SU-DHL-6 (cell line): ENCODE measurements around the gene NPSR1.

Experiments used
- H2AFZ ChIP-seq: fragments of 200-600 bp; sonication (generic); 2 replicates; pipeline ENCODE4 v1.6.1; 2014; ENCODE audit warnings: low read depth, mild to moderate bottlenecking, moderate library complexity, mixed read lengths, antibody characterized with exemption, low read length; ENCODE audit not compliant: severe bottlenecking
- H3F3A ChIP-seq: fragments of 200-600 bp; shearing (Covaris generic); 2 replicates; pipeline ENCODE4 v1.6.0; 2016; ENCODE audit warnings: antibody characterized with exemption, mild to moderate bottlenecking; ENCODE audit not compliant: insufficient read depth
- H3K27ac ChIP-seq: fragments of 200-600 bp; sonication (generic); 2 replicates; pipeline ENCODE4 v1.5.1; 2016; ENCODE audit warnings: low read depth, mild to moderate bottlenecking, low read length, moderate library complexity, mixed read lengths
- H3K27me3 ChIP-seq: fragments of 200-600 bp; sonication (generic), shearing (Covaris generic); 2 replicates; pipeline ENCODE4 v1.6.0; 2014; ENCODE audit warnings: mild to moderate bottlenecking, low read length
- H3K36me3 ChIP-seq: fragments of 200-600 bp; sonication (generic); 2 replicates; pipeline ENCODE4 v1.6.1; 2014; ENCODE audit warnings: mild to moderate bottlenecking, low read length, mixed read lengths
- H3K4me2 ChIP-seq: fragments of 300-600, 200-600 bp; shearing (Covaris generic), sonication (generic); 2 replicates; pipeline ENCODE4 v1.6.0; 2014; ENCODE audit warnings: low read length, low read depth, mild to moderate bottlenecking; ENCODE audit not compliant: poor library complexity, severe bottlenecking
- H3K4me3 ChIP-seq: fragments of 200-600 bp; sonication (generic); 2 replicates; pipeline ENCODE4 v1.5.1; 2014; ENCODE audit warnings: antibody characterized with exemption, low read length, mild to moderate bottlenecking, mixed read lengths; ENCODE audit not compliant: insufficient read depth, poor library complexity, severe bottlenecking
- H3K79me2 ChIP-seq: fragments of 200-600 bp; sonication (generic); 2 replicates; pipeline ENCODE4 v1.6.1; 2014; ENCODE audit warnings: mild to moderate bottlenecking, low read length, moderate library complexity; ENCODE audit not compliant: insufficient read depth
- H3K9ac ChIP-seq: fragments of 200-600 bp; sonication (generic); 2 replicates; pipeline ENCODE4 v1.7.0; 2014; ENCODE audit warnings: mild to moderate bottlenecking, low read length
- H3K9me2 ChIP-seq: fragments of 200-600 bp; sonication (generic); replicated peaks from 2 replicates; pipeline ENCODE4 v1.6.1; 2014; ENCODE audit warnings: low read length; ENCODE audit not compliant: insufficient read depth
- H3K9me3 ChIP-seq: fragments of 200-600 bp; sonication (generic); 2 replicates; pipeline ENCODE4 v1.6.1; 2014; ENCODE audit warnings: low read length, mixed read lengths; ENCODE audit not compliant: insufficient read depth
- H4K20me1 ChIP-seq: fragments of 200-600 bp; sonication (generic); 2 replicates; pipeline ENCODE4 v1.6.1; 2014; ENCODE audit warnings: low read depth, mild to moderate bottlenecking, antibody characterized with exemption, low read length, moderate library complexity, mixed read lengths
- CTCF ChIP-seq: fragments of 200-600 bp; sonication (generic); IDR thresholded peaks from one replicate; pipeline ENCODE4 v1.5.1; 2017; ENCODE audit warnings: antibody characterized with exemption, mild to moderate bottlenecking, low read length, moderate library complexity; ENCODE audit not compliant: insufficient read depth, poor library complexity, severe bottlenecking
- EZH2phosphoT487 ChIP-seq: fragments of 200-600 bp; sonication (generic), shearing (Covaris generic); conservative IDR thresholded peaks from 2 replicates; pipeline ENCODE4 v1.6.1; 2018; ENCODE audit warnings: mild to moderate bottlenecking, antibody characterized with exemption, low read length, moderate library complexity, mixed read lengths

Gene NPSR1

GRCh38 chr7:34772296-34772938 lies 114.4 kb downstream of the NPSR1 start:
- no peaks in the 10 kb centered on the region for H3F3A ChIP-seq
- H3K4me2 ChIP-seq = no peak overlapping the region
- no peak overlapping the region for H3K4me3 ChIP-seq
- H4K20me1 ChIP-seq = no peaks in the 10 kb centered on the region
- H3K36me3 ChIP-seq = no peaks in the 10 kb centered on the region
- H3K9ac ChIP-seq = no peak overlapping the region
- TF ChIP-seq EZH2phosphoT487 (no peak), CTCF (no peak)
- no peaks in the 10 kb centered on the region for H3K27me3 ChIP-seq
- 0 out of 2 replicates have a peak, but pooled peaks cover 4% of the 10 kb centered on the region for H3K9me2 ChIP-seq
- H3K27ac ChIP-seq = no peak overlapping the region
- no peaks in the 10 kb centered on the region for H3K9me3 ChIP-seq
- H2AFZ ChIP-seq = no peak overlapping the region
- no peaks in the 10 kb centered on the region for H3K79me2 ChIP-seq

DNA sequence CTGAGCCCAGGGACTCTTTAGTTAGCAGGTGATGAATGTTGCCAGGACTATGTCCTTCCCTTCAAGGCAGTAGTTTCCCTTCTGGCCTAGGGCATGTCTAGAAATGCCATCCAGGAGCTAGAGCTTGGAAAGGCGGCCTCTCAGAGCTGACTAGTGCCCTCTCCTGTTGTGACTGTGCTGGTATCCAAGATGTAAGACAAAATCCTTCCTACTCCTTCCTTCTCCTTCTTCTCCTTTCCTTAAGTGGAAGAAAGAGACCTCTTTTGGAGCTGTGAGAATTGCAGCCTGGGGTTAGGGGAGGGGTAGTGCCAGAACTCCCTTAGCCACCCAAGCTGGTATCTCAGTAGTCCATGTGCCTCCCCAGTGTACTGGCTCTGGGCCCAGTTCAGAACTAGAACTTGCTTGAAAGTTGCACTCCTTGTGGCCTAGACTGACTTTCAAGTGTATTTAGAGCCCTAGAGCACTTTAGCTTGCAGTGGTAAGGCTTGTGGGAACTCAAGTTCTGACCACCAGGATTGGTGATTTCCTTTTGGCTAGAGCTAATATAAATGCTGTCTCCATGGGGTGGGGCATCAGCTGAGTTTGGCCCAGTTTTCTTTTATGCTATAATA lies 118.8 kb downstream of the NPSR1 start:
- H4K20me1 ChIP-seq = no peaks in the 10 kb centered on the region
- no peaks in the 10 kb centered on the region for H3K79me2 ChIP-seq
- H3F3A ChIP-seq = no peaks in the 10 kb centered on the region
- no peak overlapping the region for H2AFZ ChIP-seq
- H3K36me3 ChIP-seq = no peaks in the 10 kb centered on the region
- no peak overlapping the region for H3K4me2 ChIP-seq
- no peak overlapping the region for H3K4me3 ChIP-seq
- H3K27ac ChIP-seq = no peak overlapping the region
- TF ChIP-seq EZH2phosphoT487 = no peak
- TF ChIP-seq CTCF = no peak
- no peaks in the 10 kb centered on the region for H3K27me3 ChIP-seq
- no peaks in the 10 kb centered on the region for H3K9me2 ChIP-seq
- no peaks in the 10 kb centered on the region for H3K9me3 ChIP-seq
- H3K9ac ChIP-seq = no peak overlapping the region

- Histone ChIP-seq H3F3A (no peaks in the 10 kb centered on the region), H3K4me3 (no peak overlapping the region), H3K4me2 (no peak overlapping the region), H3K27ac (no peak overlapping the region), H3K9me3 (no peaks in the 10 kb centered on the region), H4K20me1 (no peaks in the 10 kb centered on the region), H3K9me2 (no peaks in the 10 kb centered on the region), H3K27me3 (no peaks in the 10 kb centered on the region), H2AFZ (no peak overlapping the region), H3K79me2 (no peaks in the 10 kb centered on the region), H3K9ac (no peak overlapping the region), H3K36me3 (no peaks in the 10 kb centered on the region)
- TF ChIP-seq CTCF = no peak
- TF ChIP-seq EZH2phosphoT487 = no peak
Observed at GRCh38 chr7:34780546-34780945, 122.5 kb downstream of the NPSR1 start.
